PFSK-1 (cell line): ENCODE measurements around the gene HMCN2.

Experiments
- FOXP2 ChIP-seq: optimal IDR thresholded peaks from 2 replicates; pipeline ENCODE3; 2011; ENCODE audit warnings: borderline replicate concordance, control low read depth, inconsistent platforms; ENCODE audit not compliant: insufficient read depth; ENCODE audit errors: extremely low read length, extremely low read depth
- POLR2AphosphoS5 ChIP-seq: IDR thresholded peaks from 2 replicates; pipeline ENCODE4 v1.6.1; 2012; ENCODE audit warnings: low read depth, mild to moderate bottlenecking, control low read depth, low read length, moderate library complexity
- REST ChIP-seq, 2 experiments: IDR thresholded peaks; 2 replicates each; pipeline versions ENCODE4 v1.6.1 to v1.8.0; 2011 to 2012; ENCODE audit warnings: low read depth in 2 of 2, low read length in 2 of 2, control low read depth in 1 of 2, inconsistent platforms in 1 of 2, mild to moderate bottlenecking in 1 of 2, moderate library complexity in 1 of 2; ENCODE audit not compliant: insufficient read depth in 1 of 2
- SIN3A ChIP-seq: IDR thresholded peaks from 2 replicates; pipeline ENCODE4 v1.6.1; 2012; ENCODE audit warnings: mild to moderate bottlenecking, low read length, moderate library complexity, borderline replicate concordance; ENCODE audit not compliant: insufficient read depth
- TAF1 ChIP-seq: IDR thresholded peaks from 2 replicates; pipeline ENCODE4 v1.6.1; 2012; ENCODE audit warnings: low read length, control low read depth, borderline replicate concordance; ENCODE audit not compliant: insufficient read depth

GRCh38 chr9:130372057-130372456 is 106.5 kb downstream of the HMCN2 start:
- TF ChIP-seq SIN3A = no peak
- no peak for TF ChIP-seq TAF1
- no peak for TF ChIP-seq POLR2AphosphoS5
- TF ChIP-seq REST (IDR thresholded peaks at IDR 0.05; ENCODE audit: insufficient read depth in 1 of 2, low read depth in 2 of 2, low read length in 2 of 2) = no peak
- TF ChIP-seq FOXP2 = no peak
